Hippocampal formation (tissue), 2 donors: ENCODE data around the gene TRIM54.
A peak's percentile ranks its signal among the peaks of the same experiment; 100 is the strongest.
"Not testable (repeated sequence)": the region's sequence is repeated elsewhere in the genome, so short reads cannot be mapped to it uniquely, and the experiment has no call there.

Source experiments
- DNase-seq, 2 donors: peaks; one replicate each; lab custom pipeline; 2025; lab: John Stamatoyannopoulos, UW

TRIM54 gene

GRCh38 chr2:27258051-27258450 lies 24.2 kb upstream of the TRIM54 start:
- DNase-seq = no peak

GRCh38 chr2:27261241-27261925 lies 20.8 kb upstream of the TRIM54 start:
- DNase-seq = no peak

DNA sequence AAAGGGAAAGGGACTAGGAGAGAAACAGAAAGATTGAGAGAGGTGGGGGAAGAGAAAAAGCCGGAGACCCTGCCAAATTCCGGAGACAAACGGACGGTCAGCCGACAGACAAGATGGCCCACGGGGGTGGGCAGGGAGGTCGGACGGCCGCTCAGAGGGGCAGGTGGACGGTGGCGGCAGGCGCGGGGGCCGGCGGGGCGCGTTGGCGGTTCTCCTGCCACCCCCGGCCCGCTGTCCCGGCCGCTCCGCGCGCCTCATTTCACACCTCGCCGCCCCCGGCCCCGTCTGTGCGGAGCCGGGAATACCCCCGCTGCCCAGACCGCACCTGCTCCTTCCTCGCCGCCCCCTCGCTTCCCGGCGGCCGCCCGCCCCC lies 20.3 kb upstream of the TRIM54 start:
- no peak for DNase-seq

DNA sequence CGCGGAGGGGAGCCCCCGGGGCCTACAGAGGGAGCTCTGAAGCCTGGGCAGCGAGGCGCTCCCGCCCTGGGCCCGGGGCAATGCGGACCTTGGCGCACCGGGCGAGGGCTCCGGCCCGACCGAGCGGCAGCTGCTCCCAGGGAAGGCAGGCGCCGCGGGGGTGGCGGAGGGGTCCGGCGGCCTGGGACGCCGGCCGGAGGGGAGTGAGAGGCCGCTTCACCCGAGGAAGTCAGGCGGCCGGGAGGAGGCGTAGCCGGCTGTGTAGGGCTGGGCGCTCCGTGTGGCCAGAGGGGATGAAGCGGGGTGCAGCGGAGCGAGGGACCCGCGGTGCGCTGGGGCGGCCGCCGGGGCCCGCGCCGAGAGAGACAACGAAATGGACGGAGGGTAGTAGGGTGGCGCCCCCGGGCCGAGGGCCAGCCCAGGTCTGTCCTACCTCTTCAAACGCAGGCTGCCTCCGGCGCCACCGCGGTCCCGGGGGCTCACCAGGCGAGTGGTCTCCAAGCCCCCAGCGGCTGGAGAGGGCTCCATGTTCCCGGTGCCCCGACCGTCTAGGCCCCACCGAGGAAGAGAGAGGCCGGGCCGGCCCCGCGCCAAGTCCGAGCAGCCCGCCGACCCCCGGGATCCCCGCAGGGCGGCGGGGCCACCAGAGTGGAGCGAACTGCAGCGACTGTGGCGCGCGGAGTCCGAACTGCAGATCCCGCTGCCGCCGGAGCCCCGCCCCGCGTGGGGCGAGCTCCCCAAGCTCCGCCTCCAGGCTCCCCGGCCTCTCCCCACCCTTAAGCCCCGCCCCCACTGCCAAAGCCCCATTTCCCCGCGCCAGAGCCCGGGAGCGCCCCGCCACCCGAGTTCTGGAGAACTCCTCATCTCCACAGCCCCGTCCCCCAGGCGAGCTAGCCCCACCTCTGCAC lies 19.6 kb upstream of the TRIM54 start, which contains the start of gene SLC30A3:
TSS of gene SLC30A3 (minus strand) at position 669 of the 908 bp plus-strand sequence. CDS start at position 528, 141 bp downstream.
- no peak for DNase-seq

- DNase-seq = no peak
Measured at GRCh38 chr2:27263287-27264252, 18.7 kb upstream of the TRIM54 start.

GRCh38 chr2:27264253-27264752 lies 17.9 kb upstream of the TRIM54 start:
- DNase-seq = no peak

DNA sequence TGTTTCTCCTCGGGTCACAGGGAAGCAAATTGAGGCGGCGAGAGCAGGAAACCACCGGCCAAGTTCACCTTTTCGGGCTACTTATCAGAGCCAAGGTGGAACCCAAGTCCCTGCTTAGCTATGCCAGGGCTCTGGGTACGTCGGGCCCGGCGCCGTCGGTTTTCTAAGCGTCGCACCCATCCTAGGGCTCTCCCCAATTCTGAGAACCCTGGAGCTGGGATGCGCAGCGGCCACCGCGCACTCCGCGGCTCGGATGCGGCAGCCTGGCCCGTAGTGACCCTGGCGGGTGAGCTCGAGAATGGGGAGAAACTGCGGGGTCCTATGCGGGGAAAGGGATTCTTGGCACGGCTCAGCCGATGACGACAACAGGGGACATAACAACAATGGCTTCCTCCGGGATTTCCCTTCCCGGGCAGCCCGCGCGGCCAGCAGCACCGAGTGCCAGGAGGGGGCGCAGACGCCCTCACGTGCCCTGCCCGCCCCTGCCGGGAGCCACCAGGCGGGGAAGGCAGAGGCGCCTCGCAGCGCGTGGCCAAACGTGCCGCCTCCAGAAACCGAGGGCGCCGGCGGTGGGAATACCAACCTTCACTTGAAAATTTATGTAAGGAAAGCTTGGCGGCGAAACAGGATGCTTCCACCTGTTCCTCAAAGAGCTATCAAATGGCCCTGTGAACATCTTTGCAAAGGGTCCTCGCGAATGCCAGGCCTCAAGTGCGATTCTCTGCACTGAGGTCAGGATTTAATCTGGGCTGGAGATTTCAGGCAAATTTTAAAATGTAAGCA lies 17.3 kb upstream of the TRIM54 start:
- DNase-seq = peak in 1 of 2 donors; percentile 20

GRCh38 chr2:27265536-27265870 lies 16.7 kb upstream of the TRIM54 start:
- DNase-seq = no peak

- not testable (repeated sequence) for DNase-seq
Measured at GRCh38 chr2:27268296-27268695, 13.9 kb upstream of the TRIM54 start.

DNA sequence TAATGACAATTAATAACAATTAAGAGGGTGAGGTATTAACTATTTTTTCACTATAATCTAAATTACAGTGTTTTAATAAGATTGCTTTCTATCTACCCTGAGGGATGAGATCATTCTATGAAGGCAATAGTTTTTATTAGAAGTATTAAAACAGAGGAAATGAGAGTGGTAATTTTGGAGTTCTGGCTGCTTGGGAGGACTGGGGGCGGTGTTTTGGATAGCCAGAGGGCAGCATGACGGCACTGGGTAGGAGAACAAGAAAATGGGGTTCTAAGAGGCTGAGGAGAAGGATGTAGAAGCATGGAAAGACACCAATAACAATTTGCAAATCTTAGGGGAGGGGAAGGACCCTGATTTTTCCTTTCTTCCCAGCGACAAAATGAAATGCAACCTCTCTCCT lies 12.1 kb upstream of the TRIM54 start:
- no peak for DNase-seq

- no peak for DNase-seq
Measured at GRCh38 chr2:27270670-27271069, 11.6 kb upstream of the TRIM54 start.

- no peak for DNase-seq
Measured at GRCh38 chr2:27271631-27272340, 10.4 kb upstream of the TRIM54 start.

- DNase-seq = not testable (repeated sequence)
Measured at GRCh38 chr2:27272537-27273522, 9.4 kb upstream of the TRIM54 start.

DNA sequence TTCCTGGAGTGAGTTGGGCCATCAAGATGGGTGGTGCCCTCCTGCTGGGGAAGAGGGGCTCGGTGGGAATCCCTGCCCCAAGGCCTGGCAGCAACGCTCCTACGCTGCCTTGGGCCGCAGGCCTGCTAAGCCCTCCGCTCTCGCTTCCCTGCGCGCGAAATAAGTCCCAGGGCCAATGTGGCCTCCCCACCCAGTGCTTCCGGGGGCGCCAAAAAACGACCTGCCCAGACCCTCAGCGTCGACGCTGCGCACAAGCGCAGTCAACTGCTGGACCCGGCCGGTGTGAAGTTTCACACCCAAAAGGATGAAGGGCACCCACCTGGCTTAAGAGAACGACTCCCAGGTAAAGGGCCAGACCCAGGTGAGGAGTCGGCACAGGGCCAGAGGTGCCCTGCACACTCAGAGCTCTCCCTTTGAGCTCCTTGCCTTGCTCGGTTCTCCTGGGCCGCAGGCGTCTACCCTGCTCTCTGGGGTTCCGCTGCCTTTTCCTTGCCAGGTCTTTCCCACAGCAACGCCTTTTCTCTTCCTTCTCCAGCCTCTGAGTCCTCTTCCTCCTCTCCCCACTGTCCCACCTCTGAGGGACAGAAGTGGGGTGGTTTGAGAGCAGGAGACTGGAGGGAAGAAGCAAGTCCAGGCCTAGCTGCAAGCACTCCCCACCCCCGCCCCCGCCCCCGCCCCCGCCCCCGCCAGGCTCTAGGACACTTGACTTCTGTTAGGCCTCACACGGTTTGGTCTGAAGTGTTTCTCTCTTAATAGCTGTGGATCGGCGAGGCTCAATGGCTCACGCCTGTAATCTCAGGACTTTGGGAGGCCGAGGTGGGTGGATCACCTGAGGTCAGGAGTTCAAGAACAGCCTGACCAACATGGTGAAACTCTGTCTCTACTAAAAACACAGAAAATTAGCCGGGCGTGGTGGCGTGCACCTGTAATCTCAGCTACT lies 6.7 kb upstream of the TRIM54 start, which contains the start of gene DNAJC5G:
TSS of gene DNAJC5G (plus strand) at position 223 of the 940 bp plus-strand sequence. CDS start 1,296 bp downstream, outside the sequence.
- no peak for DNase-seq

DNA sequence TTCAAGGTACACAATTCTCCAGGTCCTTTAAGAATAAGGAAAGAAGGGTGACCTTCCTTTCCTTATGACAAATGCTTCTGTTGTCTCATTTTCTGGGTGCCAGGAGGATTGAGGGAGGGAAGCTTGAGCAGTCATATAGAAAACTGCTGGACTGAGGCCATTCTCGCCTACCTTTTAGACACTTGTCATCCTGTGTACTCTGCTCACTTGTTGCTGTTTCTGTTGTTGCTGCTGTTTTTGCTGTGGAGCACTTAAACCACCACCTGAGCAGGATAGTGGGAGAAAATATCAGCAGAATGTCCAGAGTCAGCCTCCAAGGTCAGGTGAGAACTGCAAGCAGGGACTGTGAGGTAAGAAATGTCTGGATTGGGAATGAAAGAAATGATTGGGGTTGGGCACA lies 4.2 kb upstream of the TRIM54 start:
- no peak for DNase-seq

GRCh38 chr2:27280826-27281225 lies 1.4 kb upstream of the TRIM54 start:
- DNase-seq = no peak

- DNase-seq = no peak
Measured at GRCh38 chr2:27281442-27281841, 787 bp upstream of the TRIM54 start.

GRCh38 chr2:27282892-27283291 lies 663 bp downstream of the TRIM54 start:
- no peak for DNase-seq
